Central memory CD8-positive, alpha-beta T cell (primary cell): ENCODE measurements around the gene TFAP2D.

Source experiments
- ATAC-seq: fragments of 150-1000 bp; cut with Tn5 transposase; replicated peaks from 2 replicates; pipeline ENCODE4 v1.10.0; 2022; ENCODE audit warnings: mild to moderate bottlenecking, moderate FRiP score, moderate number of reproducible peaks; ENCODE audit not compliant: poor library complexity, severe bottlenecking; ENCODE audit errors: extremely low read depth
- DNase-seq, 2 donors: peaks; one replicate each; pipeline ENCODE4 v3.0.0; 2021; ENCODE audit warnings: low spot score in 2 of 2
- H3K27ac Mint-ChIP-seq: one replicate; pipeline ENCODE4 v1.8.0; 2022; ENCODE audit warnings: low read depth, mild to moderate bottlenecking, moderate library complexity, mixed read lengths
- H3K27me3 Mint-ChIP-seq: one replicate; pipeline ENCODE4 v1.8.0; 2022; ENCODE audit warnings: mixed read lengths
- H3K36me3 Mint-ChIP-seq: one replicate; pipeline ENCODE4 v1.8.0; 2022; ENCODE audit warnings: mild to moderate bottlenecking, moderate library complexity, mixed read lengths; ENCODE audit not compliant: insufficient read depth
- H3K4me1 Mint-ChIP-seq: one replicate; pipeline ENCODE4 v1.8.0; 2022; ENCODE audit warnings: mixed read lengths
- H3K4me3 Mint-ChIP-seq: one replicate; pipeline ENCODE4 v1.8.0; 2022; ENCODE audit warnings: mild to moderate bottlenecking, moderate library complexity, mixed read lengths
- H3K9me3 Mint-ChIP-seq: one replicate; pipeline ENCODE4 v1.8.0; 2022; ENCODE audit warnings: mixed read lengths

The TFAP2D gene

DNA sequence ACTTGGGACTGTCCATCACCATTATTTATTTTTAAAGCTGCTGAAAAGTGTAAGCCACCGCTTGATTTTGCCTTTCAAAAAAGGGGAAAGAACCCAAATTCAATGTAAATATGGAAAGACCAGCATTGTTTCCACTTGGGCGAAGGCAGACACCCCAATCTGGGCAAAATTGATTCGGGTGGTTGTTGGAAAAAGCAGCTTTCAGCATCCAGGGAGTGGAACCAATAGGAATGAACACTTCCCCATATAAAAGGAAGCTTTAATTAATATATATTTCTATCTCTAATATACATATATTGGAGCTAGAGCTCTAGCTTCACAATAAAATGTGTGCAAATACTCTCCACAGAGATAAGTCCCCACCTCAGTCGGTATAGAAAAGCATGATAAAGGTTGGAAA lies at the start of gene TFAP2D:
TFAP2D (plus strand) TSS at position 301 of the 400 bp plus-strand sequence. CDS start 530 bp downstream, outside the sequence.
- H3K36me3 Mint-ChIP-seq: no peaks in the 10 kb centered on the region
- no peak for DNase-seq
- H3K4me3 Mint-ChIP-seq: no peak within 1 kb of the TSS
- no peaks in the 10 kb centered on the region for H3K4me1 Mint-ChIP-seq
- no peak for ATAC-seq
- peaks cover 18% of the 10 kb centered on the region for H3K9me3 Mint-ChIP-seq
- peaks cover 48% of the 10 kb centered on the region for H3K27me3 Mint-ChIP-seq
- H3K27ac Mint-ChIP-seq: no peak within 1 kb of the TSS

DNA sequence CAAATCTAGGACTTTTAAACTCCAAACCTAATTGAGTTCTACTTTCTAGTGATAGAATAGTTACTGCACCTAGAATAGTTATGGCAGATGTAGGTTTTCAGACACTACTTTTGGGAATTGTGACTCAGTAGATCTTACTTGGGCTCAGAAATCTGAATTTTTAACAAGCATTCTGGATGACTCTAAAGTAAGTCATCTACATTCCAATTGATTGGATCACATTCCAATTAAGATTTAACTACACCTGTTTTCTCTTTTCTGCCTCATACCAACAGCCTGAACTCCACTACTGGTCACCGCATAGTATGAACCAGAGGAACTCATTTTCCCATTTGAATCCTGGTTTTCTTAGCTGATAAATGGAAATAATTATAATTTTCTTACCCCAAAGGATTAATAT lies 49.5 kb upstream of the TFAP2D start:
- Mint-ChIP-seq H3K4me1 (no peaks in the 10 kb centered on the region), H3K36me3 (no peaks in the 10 kb centered on the region), H3K27me3 (no peaks in the 10 kb centered on the region), H3K27ac (no peak overlapping the region), H3K9me3 (peaks cover 21% of the 10 kb centered on the region), H3K4me3 (no peak overlapping the region)
- no peak for DNase-seq
- no peak for ATAC-seq

DNA sequence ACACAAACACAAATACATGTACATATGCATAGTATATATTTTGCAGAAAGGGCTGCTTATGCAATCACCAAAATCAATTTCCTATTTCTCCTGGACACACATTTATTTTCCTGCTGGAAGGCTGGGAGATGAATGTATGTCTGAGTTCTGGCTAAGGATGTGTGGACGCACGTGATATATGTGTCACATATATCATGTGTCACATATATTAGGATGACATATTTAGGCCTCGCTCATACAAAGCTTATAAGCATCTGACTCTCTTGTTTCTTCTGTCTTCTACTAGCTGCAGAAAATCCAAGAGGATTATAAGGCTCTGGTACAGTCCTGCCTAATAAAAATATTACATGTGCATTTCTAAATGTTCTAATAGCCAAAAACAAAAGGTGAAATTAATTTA lies 47.2 kb upstream of the TFAP2D start:
- H3K27ac Mint-ChIP-seq: no peak overlapping the region
- H3K9me3 Mint-ChIP-seq: peaks cover 18% of the 10 kb centered on the region
- no peak overlapping the region for H3K4me3 Mint-ChIP-seq
- H3K27me3 Mint-ChIP-seq: no peaks in the 10 kb centered on the region
- no peak for DNase-seq
- H3K36me3 Mint-ChIP-seq: no peaks in the 10 kb centered on the region
- no peak for ATAC-seq
- no peaks in the 10 kb centered on the region for H3K4me1 Mint-ChIP-seq

DNA sequence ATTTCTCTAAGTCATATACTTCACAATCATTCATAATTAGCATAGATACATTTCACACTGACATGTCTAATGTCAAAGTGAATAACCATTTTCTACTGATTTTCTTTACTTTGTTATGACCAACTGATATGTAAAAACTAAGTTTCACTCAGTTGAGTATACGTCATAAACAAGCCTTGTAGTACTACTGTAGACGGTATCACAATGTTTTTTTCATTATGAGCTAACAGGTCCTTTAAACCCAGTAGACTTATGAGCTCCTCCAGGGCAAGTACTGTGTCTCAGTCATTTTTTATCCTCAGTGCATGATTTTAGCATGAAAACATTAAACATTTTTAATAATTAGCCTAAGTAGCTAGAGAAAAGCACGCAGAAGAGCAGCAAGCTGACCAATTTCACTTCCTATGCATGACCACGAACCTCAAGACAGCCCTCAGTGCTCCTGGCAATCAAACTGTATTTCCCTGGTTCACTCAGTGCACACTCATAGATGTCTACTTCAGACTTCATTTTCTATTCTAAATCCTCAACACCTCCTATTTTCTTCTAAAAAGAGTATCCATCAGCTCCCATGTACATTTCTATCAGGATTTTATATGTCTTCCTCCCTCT lies 32.0 kb upstream of the TFAP2D start:
- ATAC-seq: no peak
- Mint-ChIP-seq H3K27me3 (no peaks in the 10 kb centered on the region), H3K4me3 (no peak overlapping the region), H3K27ac (no peak overlapping the region), H3K9me3 (peaks cover 22% of the 10 kb centered on the region), H3K36me3 (no peaks in the 10 kb centered on the region), H3K4me1 (no peaks in the 10 kb centered on the region)
- DNase-seq: no peak

DNA sequence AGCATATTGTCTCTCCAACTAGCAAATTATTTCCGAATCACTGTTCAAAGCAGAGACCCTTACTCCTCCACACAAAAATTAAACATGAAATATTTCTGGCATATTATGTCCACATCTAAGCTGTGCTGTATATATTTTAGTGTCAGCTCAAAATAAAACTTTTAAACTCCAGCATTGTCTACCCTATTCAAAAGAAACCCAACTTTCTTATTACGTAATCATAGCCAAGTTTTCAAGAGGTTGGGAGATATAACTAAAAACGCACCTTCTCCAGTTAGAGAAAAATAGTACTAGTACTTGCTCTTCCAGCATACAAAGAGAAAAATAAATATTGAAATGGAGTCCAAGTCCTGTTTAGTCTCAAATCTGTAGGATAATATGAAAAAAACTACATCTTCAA lies 24.1 kb upstream of the TFAP2D start:
- Mint-ChIP-seq H3K4me3 (no peak overlapping the region), H3K9me3 (peaks cover 11% of the 10 kb centered on the region), H3K4me1 (no peaks in the 10 kb centered on the region), H3K27ac (no peak overlapping the region), H3K36me3 (no peaks in the 10 kb centered on the region), H3K27me3 (no peaks in the 10 kb centered on the region)
- DNase-seq (no peak), ATAC-seq (no peak)

DNA sequence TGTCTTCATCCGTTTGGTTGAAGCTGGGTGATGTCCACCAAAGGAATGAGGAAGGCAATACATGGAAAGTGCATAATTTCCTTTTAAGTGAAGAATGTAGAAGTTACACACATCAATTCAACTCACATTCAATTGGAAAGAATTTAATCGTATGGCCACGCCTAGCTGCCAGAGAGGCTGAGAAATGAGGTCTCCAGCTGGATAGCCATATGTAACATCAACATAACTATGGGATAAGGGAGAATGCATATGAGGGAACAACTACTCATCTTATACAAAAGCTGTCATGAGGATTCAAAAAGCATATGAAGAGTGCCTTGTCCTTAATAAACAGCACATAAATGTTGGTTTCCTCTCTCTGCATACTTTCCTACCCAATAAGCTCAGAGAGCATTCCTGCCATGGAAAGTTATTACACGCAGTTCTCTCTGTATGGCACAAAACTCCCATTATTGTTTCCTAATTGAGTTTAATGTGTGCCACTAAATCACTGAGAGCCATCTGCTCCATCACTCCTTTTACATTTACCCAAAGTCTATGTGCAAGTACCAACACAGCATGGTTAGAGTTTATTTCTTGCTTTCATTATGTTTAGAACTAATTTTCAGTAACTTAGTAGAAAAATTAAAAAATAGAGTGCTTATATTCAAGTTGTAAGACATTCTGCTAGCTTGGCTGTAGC lies 21.4 kb upstream of the TFAP2D start:
- H3K4me3 Mint-ChIP-seq: no peak overlapping the region
- H3K27ac Mint-ChIP-seq: no peak overlapping the region
- H3K4me1 Mint-ChIP-seq: no peaks in the 10 kb centered on the region
- no peaks in the 10 kb centered on the region for H3K36me3 Mint-ChIP-seq
- no peaks in the 10 kb centered on the region for H3K27me3 Mint-ChIP-seq
- DNase-seq: no peak
- H3K9me3 Mint-ChIP-seq: peaks cover 5% of the 10 kb centered on the region
- ATAC-seq: no peak

DNA sequence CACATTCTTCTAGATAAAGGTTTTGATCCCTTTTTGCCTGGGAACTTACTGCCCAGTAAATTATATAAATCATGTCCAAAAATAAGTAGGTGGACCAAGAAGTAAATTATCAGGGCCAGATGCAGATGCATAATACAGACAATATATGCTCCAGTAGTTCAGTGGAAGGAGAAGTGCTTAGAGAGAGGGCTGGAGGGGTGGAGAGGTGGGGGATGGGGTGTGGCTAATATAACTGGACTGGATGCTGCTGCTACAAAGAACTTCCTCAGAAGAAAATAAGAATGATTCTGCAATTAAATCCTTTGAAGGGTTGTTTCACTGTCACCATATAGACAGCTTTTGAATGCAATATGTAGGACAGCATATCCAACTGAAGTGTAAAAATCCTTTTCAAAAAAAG lies 14.8 kb upstream of the TFAP2D start:
- no peak overlapping the region for H3K4me3 Mint-ChIP-seq

DNA sequence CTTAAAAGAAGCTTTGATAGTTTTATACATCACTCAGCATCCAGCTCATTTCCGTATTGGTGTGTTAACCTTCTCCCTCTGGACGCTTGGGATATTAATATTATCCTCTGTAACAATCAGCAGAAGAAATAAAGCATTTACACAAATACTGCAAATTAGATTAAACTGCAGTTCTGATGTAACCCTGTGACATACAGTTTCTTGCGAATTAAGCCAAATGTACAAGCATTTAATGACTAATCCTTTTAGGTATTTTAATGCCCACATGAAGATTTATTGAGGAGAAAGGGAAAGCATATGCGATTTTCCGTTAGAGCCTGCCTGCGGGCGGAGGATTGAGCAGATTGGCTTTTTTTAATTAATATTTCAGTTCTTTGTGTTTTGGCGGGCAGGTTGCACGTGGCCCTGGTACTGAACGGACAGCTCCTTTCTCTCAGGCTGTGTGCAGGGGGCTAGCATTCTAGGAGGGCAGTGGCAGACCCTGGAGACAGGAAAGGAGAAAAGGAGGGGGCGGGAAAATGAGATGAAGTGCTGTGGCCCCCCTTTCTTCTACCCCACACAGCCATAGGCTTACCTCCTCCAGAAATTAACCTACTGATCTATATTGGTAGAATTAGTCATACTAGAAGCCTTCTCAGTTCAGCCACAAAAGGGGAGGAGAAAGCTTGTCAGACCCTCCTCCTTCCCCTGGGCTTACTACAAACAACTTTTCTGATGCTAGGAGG lies 14.1 kb upstream of the TFAP2D start:
- Mint-ChIP-seq H3K9me3 (peaks cover 6% of the 10 kb centered on the region), H3K27me3 (no peaks in the 10 kb centered on the region), H3K27ac (no peak overlapping the region), H3K36me3 (no peaks in the 10 kb centered on the region), H3K4me3 (no peak overlapping the region), H3K4me1 (no peaks in the 10 kb centered on the region)
- DNase-seq: no peak
- ATAC-seq: no peak

More for the DNA sequence above, 14.8 kb upstream of the TFAP2D start:
- Mint-ChIP-seq H3K27ac (no peak overlapping the region), H3K36me3 (no peaks in the 10 kb centered on the region), H3K9me3 (peaks cover 3% of the 10 kb centered on the region), H3K27me3 (no peaks in the 10 kb centered on the region), H3K4me1 (no peaks in the 10 kb centered on the region)
- no peak for ATAC-seq
- DNase-seq: no peak

DNA sequence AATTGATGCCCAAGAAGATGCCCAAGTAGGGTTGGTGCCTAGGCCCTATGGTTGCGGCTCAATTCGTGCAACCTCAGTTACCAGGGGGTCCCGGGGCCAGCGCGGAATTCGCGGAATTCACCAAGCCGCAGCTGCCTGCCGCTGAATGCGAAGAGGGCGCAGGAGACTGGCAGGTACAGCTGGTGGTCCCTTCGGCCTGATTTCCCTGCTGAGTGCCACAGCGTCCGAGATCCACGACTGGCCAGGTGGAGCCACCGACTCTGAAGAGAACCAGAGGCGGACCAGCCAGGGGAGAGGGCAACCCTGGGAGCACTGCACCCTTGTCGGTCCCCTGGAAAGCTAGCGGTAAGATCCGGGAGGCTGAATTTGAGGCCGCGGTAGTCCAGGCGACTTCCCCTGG lies 6.8 kb upstream of the TFAP2D start:
- Mint-ChIP-seq H3K4me1 (no peaks in the 10 kb centered on the region), H3K27me3 (peaks cover 38% of the 10 kb centered on the region), H3K4me3 (no peak overlapping the region), H3K9me3 (peaks cover 22% of the 10 kb centered on the region), H3K36me3 (peaks cover 1% of the 10 kb centered on the region), H3K27ac (no peak overlapping the region)
- ATAC-seq (no peak), DNase-seq (no peak)

DNA sequence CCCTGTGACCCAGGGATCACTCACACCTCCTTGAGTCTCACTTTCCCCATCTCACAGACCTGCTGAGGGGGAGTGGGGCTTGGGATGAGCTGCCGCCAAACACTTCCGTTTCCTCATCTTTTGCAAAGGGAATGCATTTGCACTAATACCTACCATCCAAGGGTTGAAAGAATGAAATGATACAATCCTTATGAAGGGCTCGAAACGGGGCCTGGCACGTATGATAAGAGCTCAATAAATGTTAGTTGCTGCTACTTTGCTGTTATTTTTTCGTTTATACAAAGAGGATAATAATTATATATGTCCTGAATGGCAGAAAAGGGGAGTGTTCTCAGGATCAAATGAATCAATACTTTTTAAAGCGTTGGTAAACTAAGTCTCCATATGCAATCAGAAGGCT lies 6.1 kb upstream of the TFAP2D start:
- no peaks in the 10 kb centered on the region for H3K4me1 Mint-ChIP-seq

DNA sequence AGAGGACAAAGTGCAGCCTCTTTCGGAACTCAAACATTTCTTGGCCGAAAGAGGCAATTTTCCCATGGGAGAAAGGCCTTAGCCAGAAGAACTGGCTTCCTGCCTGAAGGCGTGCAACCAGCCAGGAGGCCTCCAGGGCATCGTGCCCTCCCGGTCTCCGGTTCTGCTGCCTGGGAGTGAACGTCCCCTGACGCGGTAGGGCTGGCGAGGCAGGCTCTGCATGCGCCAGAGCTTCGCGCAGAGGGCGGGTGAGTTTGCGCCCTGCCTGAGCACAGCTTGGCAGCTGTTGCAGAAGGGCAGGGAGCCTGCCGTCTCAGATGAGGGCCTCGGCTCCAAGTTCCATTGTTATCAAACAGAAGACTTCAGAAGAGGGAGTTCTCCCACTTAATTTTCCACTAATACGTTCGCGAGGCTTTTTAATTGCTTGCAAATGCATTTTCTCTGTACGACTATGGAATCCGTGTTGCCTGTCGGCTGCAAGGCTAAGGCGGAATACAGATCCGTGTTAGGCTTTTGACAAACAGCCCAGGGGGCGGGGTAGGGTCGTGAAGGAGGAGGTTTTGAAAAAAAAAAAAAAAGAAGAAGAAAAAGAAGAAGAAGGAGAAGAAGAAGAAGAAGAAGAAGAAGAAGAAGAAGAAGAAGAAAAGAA lies 5.5 kb upstream of the TFAP2D start:
- peaks cover 39% of the 10 kb centered on the region for H3K27me3 Mint-ChIP-seq

More for the DNA sequence above, 6.1 kb upstream of the TFAP2D start:
- ATAC-seq (no peak), DNase-seq (no peak)
- Mint-ChIP-seq H3K36me3 (peaks cover 1% of the 10 kb centered on the region), H3K9me3 (peaks cover 22% of the 10 kb centered on the region), H3K27me3 (peaks cover 39% of the 10 kb centered on the region), H3K4me3 (no peak overlapping the region), H3K27ac (no peak overlapping the region)

DNA sequence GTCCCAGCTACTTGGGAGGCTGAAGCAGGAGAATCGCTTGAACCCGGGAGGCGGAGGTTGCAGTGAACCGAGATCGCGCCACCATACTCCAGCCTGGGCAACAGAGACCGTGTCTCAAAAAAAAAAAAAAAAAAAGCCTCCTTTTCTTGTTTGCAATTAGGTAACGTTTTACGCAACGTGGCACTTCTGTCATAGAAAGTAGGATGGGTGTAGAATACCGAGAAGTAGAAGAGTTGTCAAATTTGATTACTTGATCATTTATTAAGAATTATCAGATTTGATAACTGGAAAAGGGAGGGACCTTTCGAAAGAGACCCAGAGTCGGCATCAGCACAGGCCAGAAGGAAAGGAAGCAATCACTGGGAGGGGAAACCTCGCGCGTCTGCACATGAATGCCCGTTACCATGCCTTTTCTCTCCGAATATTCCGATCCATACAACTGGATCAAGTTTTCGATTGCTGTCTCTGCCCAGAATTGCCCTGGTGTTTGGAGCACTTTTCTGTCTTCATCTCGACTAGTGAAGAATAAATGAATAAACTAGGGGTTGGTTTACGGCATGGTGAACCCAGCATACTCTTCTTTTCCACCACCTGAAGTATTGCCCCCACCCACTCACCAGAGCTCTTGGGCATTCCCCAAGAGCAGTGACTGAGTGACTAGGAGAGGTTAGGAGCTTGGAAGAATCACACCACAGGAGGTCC lies 4.5 kb upstream of the TFAP2D start:
- ATAC-seq (no peak), DNase-seq (no peak)
- Mint-ChIP-seq H3K27ac (no peak overlapping the region), H3K27me3 (peaks cover 42% of the 10 kb centered on the region), H3K4me1 (no peaks in the 10 kb centered on the region), H3K4me3 (no peak overlapping the region), H3K9me3 (peaks cover 17% of the 10 kb centered on the region), H3K36me3 (peaks cover 1% of the 10 kb centered on the region)

More for the DNA sequence above, 5.5 kb upstream of the TFAP2D start:
- H3K4me3 Mint-ChIP-seq: no peak overlapping the region
- ATAC-seq: no peak
- H3K4me1 Mint-ChIP-seq: no peaks in the 10 kb centered on the region
- DNase-seq: no peak
- H3K36me3 Mint-ChIP-seq: peaks cover 1% of the 10 kb centered on the region
- H3K9me3 Mint-ChIP-seq: peaks cover 22% of the 10 kb centered on the region
- peak overlapping the region; percentile 81 for H3K27ac Mint-ChIP-seq
